Islet of Langerhans (tissue), 1 donor: Measurements from ENCODE around the gene RECK.
"Not testable (repeated sequence)": the region's sequence is repeated elsewhere in the genome, so short reads cannot be mapped to it uniquely, and the experiment has no call there.

ENCODE experiments used
- FAIRE-seq: peaks from one replicate; lab custom pipeline; 2011; peaks lifted over from hg19 to GRCh38; lab: Jason Lieb, UNC

RECK gene

GRCh38 chr9:36036780-36037548, at the start of gene RECK:
RECK (plus strand) TSS chr9:36036913; CDS start chr9:36036999, 86 bp downstream.
- FAIRE-seq: no peak

- FAIRE-seq: no peak
Observed at GRCh38 chr9:35990155-35990554, 46.6 kb upstream of the RECK start.

GRCh38 chr9:35993136-35993535, 43.6 kb upstream of the RECK start:
- not testable (repeated sequence) for FAIRE-seq

GRCh38 chr9:35993976-35994720, 42.6 kb upstream of the RECK start:
- FAIRE-seq: no peak

- FAIRE-seq: no peak
Observed at GRCh38 chr9:35994959-35995358, 41.8 kb upstream of the RECK start.

GRCh38 chr9:35996358-35996970, 40.2 kb upstream of the RECK start:
- no peak for FAIRE-seq

GRCh38 chr9:35997016-35997415, 39.7 kb upstream of the RECK start:
- FAIRE-seq: not testable (repeated sequence)

- no peak for FAIRE-seq
Observed at GRCh38 chr9:35998333-35998732, 38.4 kb upstream of the RECK start.

- FAIRE-seq: no peak
Observed at GRCh38 chr9:36005891-36006290, 30.8 kb upstream of the RECK start.

- FAIRE-seq: no peak
Observed at GRCh38 chr9:36006549-36007315, 30.0 kb upstream of the RECK start.

- FAIRE-seq: no peak
Observed at GRCh38 chr9:36007316-36007708, 29.4 kb upstream of the RECK start.

GRCh38 chr9:36007852-36008251, 28.9 kb upstream of the RECK start:
- no peak for FAIRE-seq

- no peak for FAIRE-seq
Observed at GRCh38 chr9:36008774-36009300, 27.9 kb upstream of the RECK start.

- FAIRE-seq: no peak
Observed at GRCh38 chr9:36011379-36011778, 25.3 kb upstream of the RECK start.

- no peak for FAIRE-seq
Observed at GRCh38 chr9:36017278-36017677, 19.4 kb upstream of the RECK start.

- no peak for FAIRE-seq
Observed at GRCh38 chr9:36018129-36018528, 18.6 kb upstream of the RECK start.

- FAIRE-seq: no peak
Observed at GRCh38 chr9:36018891-36019720, 17.6 kb upstream of the RECK start.

- FAIRE-seq: no peak
Observed at GRCh38 chr9:36021968-36022367, 14.7 kb upstream of the RECK start.

GRCh38 chr9:36023260-36024048, 13.3 kb upstream of the RECK start:
- FAIRE-seq: peak; percentile 95

- FAIRE-seq: no peak
Observed at GRCh38 chr9:36025746-36026145, 11.0 kb upstream of the RECK start.
